ENCODE results near the gene TXNL4A.
A peak's percentile ranks its signal among the peaks of the same experiment; 100 is the strongest.

TXNL4A gene

GRCh38 chr18:79950515-79951341 is 37.6 kb downstream of the TXNL4A start:
- Histone ChIP-seq H3K4me2 (ENCODE audit: low read length) (peak overlapping the region; percentile 79), H3F3A (ENCODE audit: control insufficient read depth, insufficient read depth) (peaks cover 12% of the 10 kb centered on the region), H3K4me3 (ENCODE audit: low read length) (peak overlapping the region; percentile 76), H3K9me2 (replicated peaks; ENCODE audit: control insufficient read depth, low read length) (no peaks in the 10 kb centered on the region), H4K20me1 (ENCODE audit: control insufficient read depth, insufficient read depth, low read depth, low read length) (peaks cover 18% of the 10 kb centered on the region), H3K4me1 (ENCODE audit: control insufficient read depth, low read length) (peaks cover 50% of the 10 kb centered on the region), H3K27me3 (ENCODE audit: control insufficient read depth, low read length) (peaks cover 6% of the 10 kb centered on the region), H3K36me3 (ENCODE audit: control insufficient read depth, low read length) (peaks cover 30% of the 10 kb centered on the region), H3K9me3 (ENCODE audit: control insufficient read depth, insufficient read depth, low read length) (no peaks in the 10 kb centered on the region), H3K79me2 (ENCODE audit: control insufficient read depth, low read length) (peaks cover 51% of the 10 kb centered on the region), H3K27ac (ENCODE audit: low read depth, low read length) (peak overlapping the region; percentile 92)
- no peak for TF ChIP-seq CTCF (IDR thresholded peaks at IDR 0.05; ENCODE audit: low read depth, low read length, poor library complexity, severe bottlenecking)
- TF ChIP-seq EZH2phosphoT487 (IDR thresholded peaks at IDR 0.05; ENCODE audit: borderline replicate concordance, low read length): no peak

- Histone ChIP-seq H3K4me2 (ENCODE audit: low read length) (peak overlapping the region; percentile 79), H3K4me3 (ENCODE audit: low read length) (peak overlapping the region; percentile 76), H3K9me3 (ENCODE audit: control insufficient read depth, insufficient read depth, low read length) (no peaks in the 10 kb centered on the region), H4K20me1 (ENCODE audit: control insufficient read depth, insufficient read depth, low read depth, low read length) (peaks cover 23% of the 10 kb centered on the region), H3K79me2 (ENCODE audit: control insufficient read depth, low read length) (peaks cover 59% of the 10 kb centered on the region), H3K27me3 (ENCODE audit: control insufficient read depth, low read length) (peaks cover 6% of the 10 kb centered on the region), H3K27ac (ENCODE audit: low read depth, low read length) (peak overlapping the region; percentile 92), H3K36me3 (ENCODE audit: control insufficient read depth, low read length) (peaks cover 30% of the 10 kb centered on the region), H3F3A (ENCODE audit: control insufficient read depth, insufficient read depth) (peaks cover 12% of the 10 kb centered on the region), H3K4me1 (ENCODE audit: control insufficient read depth, low read length) (peaks cover 54% of the 10 kb centered on the region), H3K9me2 (replicated peaks; ENCODE audit: control insufficient read depth, low read length) (no peaks in the 10 kb centered on the region)
- TF ChIP-seq CTCF (IDR thresholded peaks at IDR 0.05; ENCODE audit: low read depth, low read length, poor library complexity, severe bottlenecking) (no peak), EZH2phosphoT487 (IDR thresholded peaks at IDR 0.05; ENCODE audit: borderline replicate concordance, low read length) (no peak)
Observed at GRCh38 chr18:79949697-79950487, 38.5 kb downstream of the TXNL4A start.

- peak overlapping the region; percentile 92 for H3K27ac ChIP-seq (ENCODE audit: low read depth, low read length)
Observed at GRCh38 chr18:79948719-79949411, 39.5 kb downstream of the TXNL4A start.

More at GRCh38 chr18:79948719-79949411, 39.5 kb downstream of the TXNL4A start:
- Histone ChIP-seq H3K27me3 (ENCODE audit: control insufficient read depth, low read length) (peaks cover 6% of the 10 kb centered on the region), H3K9me2 (replicated peaks; ENCODE audit: control insufficient read depth, low read length) (no peaks in the 10 kb centered on the region), H3K4me2 (ENCODE audit: low read length) (peak overlapping the region; percentile 79), H3F3A (ENCODE audit: control insufficient read depth, insufficient read depth) (peaks cover 12% of the 10 kb centered on the region), H3K4me1 (ENCODE audit: control insufficient read depth, low read length) (peaks cover 63% of the 10 kb centered on the region), H4K20me1 (ENCODE audit: control insufficient read depth, insufficient read depth, low read depth, low read length) (peaks cover 23% of the 10 kb centered on the region), H3K4me3 (ENCODE audit: low read length) (peak overlapping the region; percentile 76), H3K36me3 (ENCODE audit: control insufficient read depth, low read length) (peaks cover 30% of the 10 kb centered on the region), H3K9me3 (ENCODE audit: control insufficient read depth, insufficient read depth, low read length) (no peaks in the 10 kb centered on the region), H3K79me2 (ENCODE audit: control insufficient read depth, low read length) (peaks cover 70% of the 10 kb centered on the region)
- TF ChIP-seq CTCF (IDR thresholded peaks at IDR 0.05; ENCODE audit: low read depth, low read length, poor library complexity, severe bottlenecking) (no peak), EZH2phosphoT487 (IDR thresholded peaks at IDR 0.05; ENCODE audit: borderline replicate concordance, low read length) (no peak)
